ENCODE data around the gene PCID2. TPM values are rescaled to one million over a fixed set of nuclear protein-coding genes. Genes with fewer than 3 reads are reported as not detected.

PCID2 gene
- total and polyA plus RNA-seq, 4 donors: 33.3 to 51.1 (median 41.2) TPM

DNA sequence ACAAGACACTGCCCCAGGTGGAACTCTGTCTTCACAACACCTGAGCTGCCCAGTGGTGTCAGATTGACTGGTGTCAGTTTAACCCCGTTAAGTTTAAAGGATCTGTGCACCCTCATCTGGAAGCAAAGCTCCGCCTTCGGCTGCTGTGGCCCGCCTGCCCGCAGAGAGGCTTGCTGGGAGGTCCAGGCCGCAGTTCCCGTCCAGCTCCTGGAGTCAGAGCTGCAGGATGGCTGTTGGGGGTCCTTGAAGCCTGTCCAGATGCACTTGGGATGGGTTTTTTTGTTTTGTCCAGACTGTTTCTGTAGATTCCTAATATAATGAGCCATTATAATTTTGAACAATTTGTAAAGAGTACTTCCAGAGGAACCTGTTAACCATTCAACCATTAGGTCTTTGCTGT is 17.0 kb upstream of the PCID2 start:
- intact Hi-C loops (cut with DNase I): no loop called here
- peaks cover 0 to 4% of the 10 kb centered on the region in 2 donors for H3K36me3 ChIP-seq (ENCODE audit: control insufficient read depth in 1 of 2, insufficient read depth in 2 of 2, low read length in 1 of 2)
- H3K27ac ChIP-seq (ENCODE audit: low read depth in 1 of 2, low read length in 2 of 2): no peak overlapping the region
- no peaks in the 10 kb centered on the region for H3K4me1 ChIP-seq (ENCODE audit: control insufficient read depth in 1 of 2, insufficient read depth in 2 of 2, low read length in 2 of 2)
- DNase-seq (no peak), ATAC-seq (ENCODE audit: low FRiP score) (no peak)
- H3K27me3 ChIP-seq (ENCODE audit: control insufficient read depth in 1 of 2, insufficient read depth in 2 of 2, low read length in 1 of 2): no peaks in the 10 kb centered on the region
- no peaks in the 10 kb centered on the region for H3K9me3 ChIP-seq (ENCODE audit: control insufficient read depth, low read length)
- no peak overlapping the region for H3K4me3 ChIP-seq (ENCODE audit: low read length in 2 of 2)
- 91 to 94% methylated on average over 7 of the region's 7 CpGs for WGBS, 2 donors

DNA sequence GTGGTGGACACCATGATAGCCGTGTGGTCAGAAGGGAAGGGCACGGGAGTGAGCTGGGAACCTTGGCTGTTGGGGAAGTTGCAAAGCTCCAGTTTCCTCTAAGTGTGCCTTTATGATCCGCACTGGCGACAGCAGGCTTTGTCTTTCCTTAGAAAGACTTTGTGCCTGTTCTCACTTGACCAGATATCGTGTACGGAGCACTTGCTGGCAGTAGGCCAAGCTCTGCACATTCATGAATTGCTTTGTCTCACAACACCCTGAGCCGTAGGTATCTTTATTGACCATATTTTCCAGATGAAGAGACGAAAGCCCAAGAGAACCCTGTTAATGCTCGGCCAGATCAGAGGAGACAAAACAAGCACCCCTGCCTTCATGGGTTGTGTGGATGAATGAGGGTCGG is 16.0 kb upstream of the PCID2 start:
- ATAC-seq (ENCODE audit: low FRiP score) (no peak), DNase-seq (no peak)
- H3K4me1 ChIP-seq (ENCODE audit: control insufficient read depth in 1 of 2, insufficient read depth in 2 of 2, low read length in 2 of 2): no peaks in the 10 kb centered on the region
- H3K4me3 ChIP-seq (ENCODE audit: low read length in 2 of 2): no peak overlapping the region
- intact Hi-C loops (cut with DNase I): no loop called here
- 86 to 88% methylated on average over 10 of the region's 10 CpGs for WGBS, 2 donors
- peaks cover 0 to 4% of the 10 kb centered on the region in 2 donors for H3K36me3 ChIP-seq (ENCODE audit: control insufficient read depth in 1 of 2, insufficient read depth in 2 of 2, low read length in 1 of 2)
- no peaks in the 10 kb centered on the region for H3K27me3 ChIP-seq (ENCODE audit: control insufficient read depth in 1 of 2, insufficient read depth in 2 of 2, low read length in 1 of 2)
- H3K27ac ChIP-seq (ENCODE audit: low read depth in 1 of 2, low read length in 2 of 2): no peak overlapping the region
- H3K9me3 ChIP-seq (ENCODE audit: control insufficient read depth, low read length): no peaks in the 10 kb centered on the region

DNA sequence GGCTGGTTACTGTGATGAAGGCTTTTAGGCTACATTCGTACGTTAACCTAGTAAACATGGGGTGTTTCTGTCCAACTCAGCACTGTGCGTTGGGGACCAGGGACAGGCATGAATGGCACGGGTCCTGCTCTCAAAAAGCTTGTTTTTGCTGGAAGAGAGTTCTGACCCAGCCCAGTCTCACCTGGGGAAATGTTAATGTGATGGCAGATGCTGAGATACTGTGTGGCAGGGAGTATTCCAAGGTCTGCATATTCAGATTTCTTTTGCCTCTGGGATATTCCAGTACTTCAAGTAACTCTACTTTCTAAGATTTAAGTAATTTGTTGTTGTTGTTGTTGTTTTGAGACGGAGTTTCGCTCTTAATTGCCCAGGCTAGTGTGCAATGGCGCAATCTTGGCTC is 14.6 kb upstream of the PCID2 start:
- no peaks in the 10 kb centered on the region for H3K27me3 ChIP-seq (ENCODE audit: control insufficient read depth in 1 of 2, insufficient read depth in 2 of 2, low read length in 1 of 2)
- no peaks in the 10 kb centered on the region for H3K9me3 ChIP-seq (ENCODE audit: control insufficient read depth, low read length)
- peaks cover 0 to 1% of the 10 kb centered on the region in 2 donors for H3K36me3 ChIP-seq (ENCODE audit: control insufficient read depth in 1 of 2, insufficient read depth in 2 of 2, low read length in 1 of 2)
- ATAC-seq (ENCODE audit: low FRiP score) (no peak), DNase-seq (no peak)
- whole genome bisulfite sequencing, 2 donors: 74 to 85% methylated on average over 7 of the region's 7 CpGs
- H3K4me1 ChIP-seq (ENCODE audit: control insufficient read depth in 1 of 2, insufficient read depth in 2 of 2, low read length in 2 of 2): no peaks in the 10 kb centered on the region
- no peak overlapping the region for H3K27ac ChIP-seq (ENCODE audit: low read depth in 1 of 2, low read length in 2 of 2)
- intact Hi-C loops (cut with DNase I): no loop called here
- H3K4me3 ChIP-seq (ENCODE audit: low read length in 2 of 2): no peak overlapping the region

DNA sequence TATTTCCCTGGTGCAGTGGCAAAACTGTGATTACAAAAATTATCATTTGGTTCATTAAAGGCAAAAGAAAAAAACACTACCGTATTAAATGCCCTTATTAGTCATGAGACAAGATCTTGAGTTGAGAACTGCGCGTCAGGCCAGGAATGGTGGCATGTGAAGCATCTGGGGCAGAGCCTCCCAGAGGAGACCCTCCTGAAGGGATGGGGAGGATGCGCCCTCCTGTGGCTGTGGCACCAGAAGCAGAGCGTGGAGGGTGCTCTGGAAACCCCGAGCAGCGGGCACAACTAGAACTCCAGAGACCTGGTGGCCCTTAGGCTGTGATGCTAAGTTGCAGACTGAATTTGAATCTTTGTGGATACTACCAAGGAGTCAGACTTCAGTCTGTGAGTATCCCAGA is 12.4 kb upstream of the PCID2 start:
- intact Hi-C loops (cut with DNase I): no loop called here
- Histone ChIP-seq H3K9me3 (ENCODE audit: control insufficient read depth, low read length) (no peaks in the 10 kb centered on the region), H3K4me1 (ENCODE audit: control insufficient read depth in 1 of 2, insufficient read depth in 2 of 2, low read length in 2 of 2) (no peaks in the 10 kb centered on the region), H3K36me3 (ENCODE audit: control insufficient read depth in 1 of 2, insufficient read depth in 2 of 2, low read length in 1 of 2) (peaks cover 0 to 1% of the 10 kb centered on the region in 2 donors), H3K27ac (ENCODE audit: low read depth in 1 of 2, low read length in 2 of 2) (no peak overlapping the region), H3K4me3 (ENCODE audit: low read length in 2 of 2) (no peak overlapping the region), H3K27me3 (ENCODE audit: control insufficient read depth in 1 of 2, insufficient read depth in 2 of 2, low read length in 1 of 2) (no peaks in the 10 kb centered on the region)
- ATAC-seq (ENCODE audit: low FRiP score) (no peak), DNase-seq (no peak)
- WGBS, 2 donors: 91% methylated on average over 7 of the region's 7 CpGs

DNA sequence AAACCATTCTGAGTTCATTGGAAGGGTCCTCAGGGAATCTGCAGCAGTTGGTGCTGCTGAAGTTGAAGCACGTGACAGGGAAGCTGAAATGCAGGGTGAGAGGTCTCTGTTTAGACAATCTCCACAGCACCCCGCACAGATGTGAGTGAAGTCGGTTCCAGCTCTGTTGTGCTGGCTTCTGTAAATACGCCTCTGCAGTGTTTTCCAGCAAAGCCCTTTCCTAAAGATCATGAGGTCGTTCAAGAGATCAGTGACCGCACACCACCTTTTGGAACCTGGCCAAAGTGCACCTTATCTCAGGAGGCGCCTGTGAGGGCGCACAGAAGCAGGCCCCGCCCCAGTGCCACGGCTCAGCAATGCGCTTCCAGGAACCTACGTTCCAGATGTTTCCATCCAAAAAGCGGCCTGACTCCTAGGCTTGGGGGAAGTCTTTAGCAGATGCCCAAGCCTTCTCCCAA is 11.7 kb upstream of the PCID2 start:
- Histone ChIP-seq H3K4me3 (ENCODE audit: low read length in 2 of 2) (no peak overlapping the region), H3K27ac (ENCODE audit: low read depth in 1 of 2, low read length in 2 of 2) (no peak overlapping the region), H3K27me3 (ENCODE audit: control insufficient read depth in 1 of 2, insufficient read depth in 2 of 2, low read length in 1 of 2) (no peaks in the 10 kb centered on the region), H3K36me3 (ENCODE audit: control insufficient read depth in 1 of 2, insufficient read depth in 2 of 2, low read length in 1 of 2) (peaks cover 0 to 1% of the 10 kb centered on the region in 2 donors), H3K4me1 (ENCODE audit: control insufficient read depth in 1 of 2, insufficient read depth in 2 of 2, low read length in 2 of 2) (no peaks in the 10 kb centered on the region), H3K9me3 (ENCODE audit: control insufficient read depth, low read length) (no peaks in the 10 kb centered on the region)
- no peak for ATAC-seq (ENCODE audit: low FRiP score)
- 72 to 74% methylated on average over 13 of the region's 13 CpGs for WGBS, 2 donors
- intact Hi-C loops (cut with DNase I): no loop called here
- no peak for DNase-seq

DNA sequence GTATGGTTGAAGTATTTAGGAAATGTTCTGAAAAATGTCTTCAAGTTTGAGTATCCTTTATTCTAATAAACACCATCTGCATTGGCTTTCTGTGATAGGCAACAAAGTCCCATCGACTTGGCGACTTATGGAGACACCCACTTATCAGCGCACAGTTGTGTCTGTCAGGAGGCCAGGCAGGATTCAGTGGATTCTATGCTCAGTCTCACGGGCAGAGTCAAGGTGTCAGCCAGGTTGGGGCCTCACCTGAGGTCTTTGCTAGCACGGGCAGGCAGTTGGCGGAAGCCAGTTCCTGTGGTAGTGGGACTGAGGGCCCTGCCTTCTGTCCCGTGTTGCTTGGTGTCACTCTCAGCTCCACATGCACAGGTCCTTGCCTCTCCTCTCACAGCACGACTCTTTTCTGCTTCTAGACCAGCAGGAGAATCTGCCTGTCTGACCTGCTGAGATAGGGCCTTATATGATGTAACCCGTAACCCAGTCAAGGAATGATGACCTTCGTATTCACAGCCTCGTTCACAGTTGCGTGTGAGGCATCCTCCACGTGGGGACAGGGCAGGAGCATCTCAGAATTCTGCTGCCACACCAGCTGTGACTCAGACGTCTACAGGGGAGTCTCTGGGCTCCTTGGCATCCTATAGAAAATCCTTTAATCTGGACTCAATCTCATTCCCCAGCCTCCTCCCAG is 10.9 kb upstream of the PCID2 start:
- ATAC-seq (ENCODE audit: low FRiP score): no peak
- Histone ChIP-seq H3K9me3 (ENCODE audit: control insufficient read depth, low read length) (no peaks in the 10 kb centered on the region), H3K4me1 (ENCODE audit: control insufficient read depth in 1 of 2, insufficient read depth in 2 of 2, low read length in 2 of 2) (no peaks in the 10 kb centered on the region), H3K4me3 (ENCODE audit: low read length in 2 of 2) (no peak overlapping the region), H3K36me3 (ENCODE audit: control insufficient read depth in 1 of 2, insufficient read depth in 2 of 2, low read length in 1 of 2) (peaks cover 0 to 1% of the 10 kb centered on the region in 2 donors), H3K27me3 (ENCODE audit: control insufficient read depth in 1 of 2, insufficient read depth in 2 of 2, low read length in 1 of 2) (no peaks in the 10 kb centered on the region), H3K27ac (ENCODE audit: low read depth in 1 of 2, low read length in 2 of 2) (no peak overlapping the region)
- WGBS, 2 donors: 84 to 88% methylated on average over 14 of the region's 14 CpGs
- intact Hi-C loops (cut with DNase I): no loop called here
- DNase-seq: no peak

DNA sequence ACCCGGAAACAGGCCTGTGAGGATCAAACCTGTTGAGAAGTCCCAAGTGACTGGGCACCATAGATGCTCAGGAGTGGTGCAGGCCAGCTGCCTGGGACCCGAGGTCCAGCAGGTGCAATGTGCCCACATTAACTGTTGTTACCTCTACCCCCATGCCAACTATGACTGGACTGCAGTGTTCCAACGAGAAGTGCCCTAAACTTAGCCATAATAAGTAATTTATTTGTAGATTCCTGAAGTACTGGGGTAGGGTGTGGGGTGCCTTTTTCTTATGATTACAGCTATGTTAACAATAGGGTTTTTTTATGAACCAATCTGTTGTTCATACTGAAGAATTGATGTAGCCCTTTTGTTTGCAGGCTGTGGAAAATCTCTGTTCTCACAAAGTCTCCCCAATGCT is 10.1 kb upstream of the PCID2 start:
- no peak for ATAC-seq (ENCODE audit: low FRiP score)
- no peak overlapping the region for H3K27ac ChIP-seq (ENCODE audit: low read depth in 1 of 2, low read length in 2 of 2)
- peaks cover 0 to 1% of the 10 kb centered on the region in 2 donors for H3K36me3 ChIP-seq (ENCODE audit: control insufficient read depth in 1 of 2, insufficient read depth in 2 of 2, low read length in 1 of 2)
- H3K4me3 ChIP-seq (ENCODE audit: low read length in 2 of 2): no peak overlapping the region
- no peaks in the 10 kb centered on the region for H3K9me3 ChIP-seq (ENCODE audit: control insufficient read depth, low read length)
- no peak for DNase-seq
- no peaks in the 10 kb centered on the region for H3K27me3 ChIP-seq (ENCODE audit: control insufficient read depth in 1 of 2, insufficient read depth in 2 of 2, low read length in 1 of 2)
- WGBS, 2 donors: 72 to 78% methylated on average over 3 of the region's 3 CpGs
- no peaks in the 10 kb centered on the region for H3K4me1 ChIP-seq (ENCODE audit: control insufficient read depth in 1 of 2, insufficient read depth in 2 of 2, low read length in 2 of 2)
- intact Hi-C loops (cut with DNase I): no loop called here

DNA sequence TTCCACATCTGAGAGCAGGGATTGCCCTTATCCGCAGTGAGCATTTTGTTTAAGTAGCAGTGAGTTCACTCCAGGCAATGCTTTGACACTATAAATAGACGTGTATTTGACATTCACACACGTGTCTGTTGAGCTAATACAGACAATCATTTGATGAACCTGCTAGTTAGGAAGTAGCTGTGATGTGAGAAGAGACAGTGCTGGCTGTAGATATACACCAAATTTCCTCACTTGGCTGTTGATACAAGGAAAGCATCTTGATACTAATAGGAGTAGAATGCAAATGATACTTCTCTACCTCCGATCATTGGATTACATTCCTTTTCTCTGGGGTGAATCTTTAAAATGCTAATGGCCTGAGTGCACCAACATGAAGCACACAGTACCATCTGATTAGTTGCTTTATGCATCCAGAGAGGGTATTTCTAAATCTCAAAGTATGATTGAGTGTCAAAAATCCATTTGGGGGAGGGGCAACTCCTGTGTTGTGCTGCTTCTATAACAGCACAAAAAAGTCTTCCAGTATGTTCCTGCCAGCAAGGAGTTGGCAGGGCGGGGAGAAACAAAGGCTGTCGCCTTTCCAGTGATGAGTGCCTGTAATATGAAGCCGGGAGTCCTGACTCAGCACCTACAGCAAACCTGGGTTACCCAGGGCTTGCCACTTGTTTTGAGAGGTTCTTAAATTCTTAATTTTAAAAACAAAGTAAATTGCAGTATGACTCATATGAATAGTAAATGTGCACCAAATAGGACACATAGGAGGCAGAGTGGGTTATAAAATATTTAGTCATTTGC is 8.0 kb upstream of the PCID2 start:
- no peaks in the 10 kb centered on the region for H3K27me3 ChIP-seq (ENCODE audit: control insufficient read depth in 1 of 2, insufficient read depth in 2 of 2, low read length in 1 of 2)
- no peak overlapping the region for H3K4me3 ChIP-seq (ENCODE audit: low read length in 2 of 2)
- 8 to 9% methylated on average over 7 of the region's 7 CpGs for WGBS, 2 donors
- H3K4me1 ChIP-seq (ENCODE audit: control insufficient read depth in 1 of 2, insufficient read depth in 2 of 2, low read length in 2 of 2): no peaks in the 10 kb centered on the region
- no peak overlapping the region for H3K27ac ChIP-seq (ENCODE audit: low read depth in 1 of 2, low read length in 2 of 2)
- no peak for DNase-seq
- H3K9me3 ChIP-seq (ENCODE audit: control insufficient read depth, low read length): no peaks in the 10 kb centered on the region
- ATAC-seq (ENCODE audit: low FRiP score): peak; percentile 48
- peaks cover 0 to 1% of the 10 kb centered on the region in 2 donors for H3K36me3 ChIP-seq (ENCODE audit: control insufficient read depth in 1 of 2, insufficient read depth in 2 of 2, low read length in 1 of 2)
- intact Hi-C loops (cut with DNase I): no loop called here

DNA sequence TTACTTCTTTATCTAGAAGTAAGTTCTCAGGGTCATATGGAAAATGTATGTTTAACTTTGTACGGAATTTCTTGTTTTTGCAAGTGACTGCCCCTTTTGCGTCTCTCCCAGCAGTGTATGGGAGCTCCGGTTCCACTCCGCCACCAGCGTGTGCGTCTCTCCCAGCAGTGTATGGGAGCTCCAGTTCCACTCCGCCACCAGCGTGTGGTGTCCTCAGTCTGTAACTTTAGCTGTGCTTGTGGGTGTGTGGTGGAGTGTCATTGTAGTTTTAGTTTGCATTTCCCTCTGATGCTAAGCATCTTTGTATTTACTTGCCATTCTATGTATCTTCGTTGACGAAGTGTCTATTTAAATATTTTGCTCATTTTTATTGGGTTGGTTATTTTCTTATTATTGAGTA is 3.3 kb upstream of the PCID2 start:
- ATAC-seq (ENCODE audit: low FRiP score): no peak
- H3K4me3 ChIP-seq (ENCODE audit: low read length in 2 of 2): no peak overlapping the region
- H3K27me3 ChIP-seq (ENCODE audit: control insufficient read depth in 1 of 2, insufficient read depth in 2 of 2, low read length in 1 of 2): no peaks in the 10 kb centered on the region
- H3K27ac ChIP-seq (ENCODE audit: low read depth in 1 of 2, low read length in 2 of 2): no peak overlapping the region
- no peaks in the 10 kb centered on the region for H3K36me3 ChIP-seq (ENCODE audit: control insufficient read depth in 1 of 2, insufficient read depth in 2 of 2, low read length in 1 of 2)
- no peak for DNase-seq
- intact Hi-C loops (cut with DNase I): no loop called here
- H3K4me1 ChIP-seq (ENCODE audit: control insufficient read depth in 1 of 2, insufficient read depth in 2 of 2, low read length in 2 of 2): no peaks in the 10 kb centered on the region
- WGBS, 2 donors: 94 to 96% methylated on average over 10 of the region's 10 CpGs
- H3K9me3 ChIP-seq (ENCODE audit: control insufficient read depth, low read length): no peaks in the 10 kb centered on the region

Data from aorta (tissue), 5 donors.